Stimulated activated CD4-positive, alpha-beta T cell treated with anti-CD3 and anti-CD28 coated beads, Interleukin-1b, Interleukin-23, amount 100 ng/mL, for 24 hours (primary cell): ENCODE results near the gene MACF1.

Experiments
- DNase-seq, 4 experiments: peaks; one replicate each; pipeline ENCODE4 v3.0.0-alpha.2; 2020; ENCODE audit warnings: low read depth in 4 of 4, low spot score in 1 of 4

Gene MACF1

DNA sequence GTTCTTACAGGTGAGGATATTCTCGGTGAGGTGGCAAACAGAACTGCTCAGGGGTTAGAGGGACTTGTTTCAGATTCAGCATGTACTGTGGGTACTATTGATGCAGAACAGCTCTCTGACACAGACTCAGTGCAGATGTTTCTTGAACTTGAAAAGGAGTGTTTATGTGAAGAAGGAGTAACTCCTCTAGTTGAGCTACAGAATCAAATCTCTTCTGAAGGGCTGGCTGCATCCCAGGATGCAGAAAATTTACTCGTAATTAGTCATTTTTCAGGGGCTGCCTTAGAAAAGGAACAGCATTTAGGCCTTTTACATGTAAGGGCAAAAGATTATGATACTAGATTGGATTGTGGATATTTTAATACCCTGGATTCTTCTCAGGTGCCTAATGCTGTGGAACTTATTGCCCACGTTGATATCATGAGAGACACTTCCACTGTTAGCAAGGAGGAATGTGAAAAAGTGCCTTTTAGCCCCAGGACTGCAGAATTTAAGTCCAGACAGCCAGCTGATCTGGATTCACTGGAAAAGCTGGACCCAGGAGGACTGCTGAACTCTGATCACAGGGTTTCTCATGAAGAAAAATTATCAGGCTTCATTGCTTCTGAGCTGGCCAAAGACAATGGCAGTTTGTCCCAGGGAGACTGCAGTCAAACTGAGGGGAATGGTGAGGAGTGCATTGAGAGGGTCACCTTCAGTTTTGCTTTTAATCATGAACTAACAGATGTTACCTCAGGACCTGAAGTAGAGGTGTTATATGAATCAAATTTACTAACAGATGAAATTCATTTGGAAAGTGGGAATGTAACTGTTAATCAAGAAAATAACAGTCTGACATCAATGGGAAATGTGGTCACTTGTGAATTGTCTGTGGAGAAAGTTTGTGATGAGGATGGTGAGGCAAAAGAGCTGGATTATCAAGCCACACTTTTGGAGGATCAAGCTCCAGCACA, 207.3 kb downstream of the MACF1 start:
- DNase-seq, result no peak

DNA sequence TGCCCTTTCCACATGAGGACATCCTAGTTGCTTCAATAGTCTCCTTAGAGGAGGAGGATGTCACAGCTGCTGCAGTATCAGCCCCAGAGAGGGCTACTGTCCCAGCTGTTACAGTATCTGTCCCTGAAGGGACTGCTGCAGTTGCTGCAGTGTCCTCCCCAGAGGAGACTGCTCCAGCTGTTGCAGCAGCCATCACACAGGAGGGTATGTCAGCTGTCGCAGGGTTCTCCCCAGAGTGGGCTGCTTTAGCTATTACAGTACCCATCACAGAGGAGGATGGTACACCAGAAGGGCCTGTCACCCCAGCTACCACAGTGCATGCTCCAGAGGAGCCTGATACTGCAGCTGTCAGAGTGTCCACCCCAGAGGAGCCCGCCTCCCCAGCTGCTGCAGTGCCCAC, 208.4 kb downstream of the MACF1 start:
- DNase-seq, result no peak

DNA sequence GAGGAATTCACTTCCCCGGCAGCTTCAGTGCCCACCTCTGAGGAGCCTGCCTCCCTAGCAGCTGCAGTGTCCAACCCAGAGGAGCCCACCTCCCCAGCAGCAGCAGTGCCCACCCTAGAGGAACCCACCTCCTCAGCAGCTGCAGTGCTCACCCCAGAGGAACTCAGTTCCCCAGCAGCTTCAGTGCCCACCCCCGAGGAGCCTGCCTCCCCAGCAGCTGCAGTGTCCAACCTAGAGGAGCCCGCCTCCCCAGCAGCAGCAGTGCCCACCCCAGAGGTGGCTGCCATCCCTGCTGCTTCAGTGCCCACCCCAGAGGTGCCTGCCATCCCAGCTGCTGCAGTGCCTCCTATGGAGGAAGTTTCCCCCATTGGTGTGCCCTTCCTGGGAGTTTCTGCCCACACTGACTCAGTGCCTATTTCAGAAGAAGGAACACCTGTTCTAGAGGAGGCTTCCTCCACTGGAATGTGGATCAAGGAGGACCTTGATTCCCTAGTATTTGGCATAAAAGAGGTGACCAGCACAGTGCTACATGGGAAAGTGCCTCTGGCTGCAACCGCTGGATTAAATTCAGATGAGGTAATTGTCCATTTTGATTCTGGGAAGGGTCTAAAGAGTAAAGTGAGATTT, 209.5 kb downstream of the MACF1 start:
- no peak for DNase-seq

- no peak for DNase-seq
These were observed 211.1 kb downstream of the MACF1 start for GRCh38 chr1:39415553-39415952.

GRCh38 chr1:39416609-39417008, 212.1 kb downstream of the MACF1 start:
- DNase-seq, result no peak

DNA sequence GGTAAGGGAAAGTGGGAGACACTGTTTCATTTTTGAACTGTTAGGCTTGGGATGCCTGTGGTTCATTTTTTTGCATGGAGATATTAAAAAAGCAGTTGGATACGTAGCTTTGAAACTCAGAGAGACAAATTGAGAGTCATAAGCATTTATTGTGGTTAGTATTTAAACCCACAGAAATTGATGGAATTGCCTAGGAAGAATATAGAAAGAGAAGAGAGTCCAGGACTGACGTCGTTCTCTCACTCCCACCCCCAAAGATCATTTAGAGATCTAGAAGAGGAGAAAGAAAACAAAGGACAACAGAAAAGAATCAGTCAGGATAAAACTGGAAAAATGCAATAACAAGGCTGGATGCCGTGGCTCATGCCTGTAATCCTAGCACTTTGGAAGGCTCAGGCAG, 213.7 kb downstream of the MACF1 start:
- no peak for DNase-seq

- DNase-seq, result no peak
These were observed 216.0 kb downstream of the MACF1 start for GRCh38 chr1:39420493-39420892.

DNA sequence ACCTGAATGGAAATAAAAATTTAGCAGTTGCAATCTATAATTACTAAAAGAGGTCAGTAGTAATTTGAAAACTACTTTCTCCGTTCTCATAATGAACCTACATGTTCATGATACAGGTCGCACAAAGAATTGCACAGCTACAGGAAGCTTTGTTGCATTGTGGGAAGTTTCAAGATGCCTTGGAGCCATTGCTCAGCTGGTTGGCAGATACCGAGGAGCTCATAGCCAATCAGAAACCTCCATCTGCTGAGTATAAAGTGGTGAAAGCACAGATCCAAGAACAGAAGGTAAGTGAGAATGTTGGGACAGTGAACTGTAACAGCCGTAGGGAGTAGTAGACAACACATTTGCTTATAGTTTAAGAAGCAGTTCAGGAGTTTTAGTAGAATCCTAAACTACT, 218.1 kb downstream of the MACF1 start:
- DNase-seq, result no peak

DNA sequence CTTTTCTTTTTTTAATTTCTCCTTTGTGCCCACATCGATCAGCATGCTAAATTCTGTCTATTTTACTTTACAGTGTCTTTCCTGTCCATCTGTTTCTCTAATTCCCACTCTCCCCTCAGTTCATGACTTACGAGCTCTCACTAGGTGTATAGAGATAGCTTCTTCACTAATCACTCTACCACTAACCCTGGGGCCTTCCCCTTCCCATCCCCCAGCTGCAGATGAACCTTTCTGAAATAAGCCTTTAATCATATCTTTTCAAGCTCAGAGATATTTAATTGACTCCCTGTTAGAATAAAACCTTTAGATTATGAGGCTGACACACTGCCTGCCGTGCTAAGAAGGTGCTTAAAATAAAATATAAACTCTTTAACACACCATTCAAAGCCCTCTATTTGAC, 220.7 kb downstream of the MACF1 start:
- DNase-seq, result no peak

DNA sequence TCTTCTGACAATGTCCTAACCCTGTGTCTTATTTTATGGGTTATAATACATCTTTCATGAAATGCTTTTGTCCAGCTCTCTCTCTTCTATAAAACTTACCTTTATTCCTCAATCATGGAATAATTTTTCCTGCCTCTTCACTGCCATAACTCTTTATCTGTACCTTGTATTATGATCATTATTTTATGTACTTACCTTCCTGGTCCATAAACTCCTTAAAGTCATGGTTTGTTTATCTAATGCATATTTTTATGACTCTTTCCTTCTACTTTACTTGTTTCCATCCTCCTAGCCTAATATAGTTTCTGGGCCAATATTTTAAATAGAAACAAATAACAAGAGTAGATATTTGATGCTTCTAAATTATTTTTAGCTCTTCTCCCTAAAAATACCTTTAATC, 221.1 kb downstream of the MACF1 start:
- DNase-seq, result no peak

DNA sequence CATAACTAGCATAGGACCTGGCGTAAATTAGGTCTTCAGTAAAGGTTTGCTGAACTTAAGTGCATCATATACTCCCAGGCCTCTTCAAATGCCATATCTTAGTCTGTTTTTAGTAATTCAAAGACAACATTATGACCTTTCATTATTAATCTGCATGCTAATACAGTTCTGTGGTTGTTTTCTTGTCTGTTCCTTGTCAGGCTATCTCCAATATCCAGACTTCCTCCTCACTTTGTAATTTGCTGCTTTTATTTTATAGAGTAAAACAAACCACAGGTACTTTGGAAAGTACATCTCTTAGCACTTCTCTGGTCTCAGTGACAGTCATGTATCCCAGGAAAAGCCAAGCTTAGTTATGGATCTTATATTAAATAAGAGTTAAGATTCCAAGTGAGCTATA, 221.9 kb downstream of the MACF1 start:
- no peak for DNase-seq

- DNase-seq, result no peak
These were observed 222.9 kb downstream of the MACF1 start for GRCh38 chr1:39427374-39427773.

- no peak for DNase-seq
These were observed 223.4 kb downstream of the MACF1 start for GRCh38 chr1:39427912-39428311.

- no peak for DNase-seq
These were observed 227.4 kb downstream of the MACF1 start for GRCh38 chr1:39431927-39432326.

- DNase-seq, result no peak
These were observed 230.4 kb downstream of the MACF1 start for GRCh38 chr1:39434797-39435395.

- no peak for DNase-seq
These were observed 231.1 kb downstream of the MACF1 start for GRCh38 chr1:39435597-39435996.

DNA sequence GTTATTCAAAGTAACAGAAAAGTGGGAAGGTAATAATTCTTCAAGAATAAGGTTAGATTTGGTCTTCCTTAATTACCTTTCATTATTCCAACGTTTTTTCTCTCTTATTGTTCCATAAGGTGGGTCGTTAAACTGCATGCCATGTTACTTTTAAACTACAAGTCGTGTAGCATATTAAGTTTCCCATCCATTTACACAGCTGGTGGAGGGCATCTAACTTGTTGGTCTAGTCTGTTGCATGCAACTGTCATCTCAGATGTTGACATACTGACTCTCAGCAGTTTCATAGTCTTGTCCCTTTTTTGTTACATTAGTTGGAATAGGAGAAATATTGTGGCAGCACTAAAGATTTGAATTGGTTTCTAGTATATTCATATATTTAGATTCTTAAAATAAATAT, 232.3 kb downstream of the MACF1 start:
- DNase-seq, result no peak

- DNase-seq, result no peak
These were observed 233.5 kb downstream of the MACF1 start for GRCh38 chr1:39438042-39438441.

DNA sequence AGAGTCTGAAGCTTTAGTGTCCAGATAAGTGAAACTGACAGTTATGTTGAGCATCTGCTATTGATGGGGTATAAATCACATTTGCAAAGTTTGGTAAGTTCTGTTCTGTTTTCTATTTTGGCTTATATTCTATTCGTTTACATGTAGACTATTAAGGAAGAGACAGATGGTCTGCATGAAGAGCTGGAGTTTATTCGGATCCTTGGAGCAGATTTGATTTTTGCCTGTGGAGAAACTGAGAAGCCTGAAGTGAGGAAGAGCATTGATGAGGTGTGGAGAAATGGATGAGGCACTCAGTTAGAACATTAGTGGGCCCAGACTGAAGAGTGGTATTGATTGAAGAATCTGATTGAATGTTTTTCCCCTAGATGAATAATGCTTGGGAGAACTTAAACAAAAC, 236.4 kb downstream of the MACF1 start:
- DNase-seq, result no peak

DNA sequence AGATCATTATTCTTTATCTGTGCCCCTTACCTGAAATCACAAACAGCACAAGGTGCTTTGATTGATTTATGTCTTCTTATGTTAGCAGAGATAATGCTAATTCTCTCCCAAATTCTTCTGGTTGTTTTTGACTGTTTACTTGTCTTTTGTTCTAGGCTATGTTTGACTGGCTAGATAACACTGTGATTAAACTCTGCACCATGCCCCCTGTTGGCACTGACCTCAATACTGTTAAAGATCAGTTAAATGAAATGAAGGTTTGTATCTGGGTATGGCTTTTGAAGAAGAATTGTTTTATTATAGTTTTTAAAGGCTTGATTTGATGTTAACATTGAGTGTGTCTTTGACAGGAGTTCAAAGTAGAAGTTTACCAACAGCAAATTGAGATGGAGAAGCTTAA, 237.3 kb downstream of the MACF1 start:
- DNase-seq, result no peak

DNA sequence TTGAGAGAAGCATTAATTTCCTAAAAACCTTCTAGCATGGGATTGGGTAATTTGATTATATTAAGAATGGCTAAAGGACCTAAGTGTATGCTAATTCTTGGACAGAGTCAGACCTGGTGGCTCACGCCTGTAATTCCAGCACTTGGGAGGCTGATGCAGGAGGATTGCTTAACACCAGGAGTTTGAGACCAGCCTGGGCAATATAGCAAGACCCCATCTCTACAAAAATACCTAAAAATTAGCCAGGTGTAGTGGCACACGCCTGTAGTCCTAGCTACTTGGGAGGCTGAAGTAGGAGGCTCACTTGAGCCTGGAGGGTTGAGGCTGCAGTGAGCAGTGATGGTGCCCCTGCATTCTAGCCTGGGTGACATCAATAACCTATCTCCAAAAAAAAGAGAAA, 241.1 kb downstream of the MACF1 start:
- no peak for DNase-seq

- DNase-seq, result no peak
These were observed 242.6 kb downstream of the MACF1 start for GRCh38 chr1:39446986-39447567.
